Left kidney (tissue), 2 donors: ENCODE data around the gene FBXO8. TPM values are rescaled to one million over a fixed set of nuclear protein-coding genes. Genes with fewer than 3 reads are reported as not detected.
A peak's percentile ranks its signal among the peaks of the same experiment; 100 is the strongest.
"Not testable (repeated sequence)": the region's sequence is repeated elsewhere in the genome, so short reads cannot be mapped to it uniquely, and the experiment has no call there.

Experiments
- DNase-seq: peaks from one replicate; pipeline ENCODE4 v3.0.0-alpha.2; 2013
- polyA plus RNA-seq: library from polyadenylated mRNA; unstranded; fragments of 120-200 nt; gene quantifications from one replicate; pipeline ENCODE4 v1.2.1, GENCODE V29; 2013; ENCODE audit not compliant: insufficient read length

Gene FBXO8
- polyA plus RNA-seq, 1 donor, result 33.0 TPM

- DNase-seq, result no peak
Measured at GRCh38 chr4:174292473-174292872, 9.0 kb upstream of the FBXO8 start.

- no peak for DNase-seq
Measured at GRCh38 chr4:174286870-174287269, 3.4 kb upstream of the FBXO8 start.

- no peak for DNase-seq
Measured at GRCh38 chr4:174284487-174284886, 1.0 kb upstream of the FBXO8 start.

- DNase-seq, result peak; percentile 89
Measured at GRCh38 chr4:174282836-174283506, 496 bp downstream of the FBXO8 start.

- DNase-seq, result no peak
Measured at GRCh38 chr4:174281901-174282300, 1.6 kb downstream of the FBXO8 start.

- DNase-seq, result no peak
Measured at GRCh38 chr4:174281182-174281737, 2.2 kb downstream of the FBXO8 start.

GRCh38 chr4:174279433-174280155 lies 3.9 kb downstream of the FBXO8 start:
- no peak for DNase-seq

- no peak for DNase-seq
Measured at GRCh38 chr4:174278467-174278866, 5.0 kb downstream of the FBXO8 start.

- no peak for DNase-seq
Measured at GRCh38 chr4:174277433-174277832, 6.0 kb downstream of the FBXO8 start.

GRCh38 chr4:174275101-174275500 lies 8.4 kb downstream of the FBXO8 start:
- no peak for DNase-seq

- DNase-seq, result no peak
Measured at GRCh38 chr4:174274436-174274835, 9.0 kb downstream of the FBXO8 start.

GRCh38 chr4:174273930-174274329 lies 9.5 kb downstream of the FBXO8 start:
- DNase-seq, result no peak

GRCh38 chr4:174266416-174266815 lies 17.1 kb downstream of the FBXO8 start:
- DNase-seq, result no peak

GRCh38 chr4:174265916-174266315 lies 17.6 kb downstream of the FBXO8 start:
- peak; percentile 2 for DNase-seq

- DNase-seq, result no peak
Measured at GRCh38 chr4:174263445-174263736, 20.1 kb downstream of the FBXO8 start.

- no peak for DNase-seq
Measured at GRCh38 chr4:174262624-174263444, 20.6 kb downstream of the FBXO8 start.

GRCh38 chr4:174261432-174261831 lies 22.0 kb downstream of the FBXO8 start:
- not testable (repeated sequence) for DNase-seq

GRCh38 chr4:174260099-174260498 lies 23.4 kb downstream of the FBXO8 start:
- DNase-seq, result peak; percentile 1

GRCh38 chr4:174259580-174259979 lies 23.9 kb downstream of the FBXO8 start:
- no peak for DNase-seq

GRCh38 chr4:174256277-174256713 lies 27.2 kb downstream of the FBXO8 start:
- no peak for DNase-seq

- DNase-seq, result no peak
Measured at GRCh38 chr4:174255786-174256185, 27.7 kb downstream of the FBXO8 start.

- DNase-seq, result no peak
Measured at GRCh38 chr4:174255374-174255773, 28.1 kb downstream of the FBXO8 start.

- DNase-seq, result no peak
Measured at GRCh38 chr4:174254613-174255012, 28.9 kb downstream of the FBXO8 start.
